Measurements from ENCODE around the gene LIX1.
"Not testable (repeated sequence)": the region's sequence is repeated elsewhere in the genome, so short reads cannot be mapped to it uniquely, and the experiment has no call there.

LIX1 gene

GRCh38 chr5:97141539-97141938, 872 bp downstream of the LIX1 start:
- DNase-seq (ENCODE audit: low read depth in 2 of 2): no peak

DNA sequence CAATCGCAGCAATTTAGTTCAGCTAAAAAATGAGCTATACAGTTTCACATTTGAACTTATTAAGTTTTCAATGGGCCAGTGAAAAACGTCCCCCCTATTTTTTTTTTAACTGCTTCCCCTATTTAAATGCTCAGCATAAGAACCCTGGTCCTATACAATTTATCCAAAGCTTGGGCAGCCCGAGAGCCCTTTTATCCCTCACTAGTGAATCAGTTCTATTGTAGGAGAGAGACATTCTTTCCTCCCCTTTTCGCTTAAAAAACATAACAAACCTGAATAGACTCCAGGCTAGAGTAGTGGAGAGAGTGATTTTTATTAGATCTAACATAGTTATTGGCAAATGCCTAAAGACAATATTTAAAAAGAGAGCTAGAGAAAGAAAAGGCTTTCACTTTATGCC, 1.4 kb downstream of the LIX1 start:
- DNase-seq (ENCODE audit: low read depth in 2 of 2): no peak

GRCh38 chr5:97140250-97140649, 2.2 kb downstream of the LIX1 start:
- not testable (repeated sequence) for DNase-seq (ENCODE audit: low read depth in 2 of 2)

- DNase-seq (ENCODE audit: low read depth in 2 of 2): no peak
These were observed 5.9 kb downstream of the LIX1 start for GRCh38 chr5:97136475-97136874.

- no peak for DNase-seq (ENCODE audit: low read depth in 2 of 2)
These were observed 6.5 kb downstream of the LIX1 start for GRCh38 chr5:97135868-97136267.

DNA sequence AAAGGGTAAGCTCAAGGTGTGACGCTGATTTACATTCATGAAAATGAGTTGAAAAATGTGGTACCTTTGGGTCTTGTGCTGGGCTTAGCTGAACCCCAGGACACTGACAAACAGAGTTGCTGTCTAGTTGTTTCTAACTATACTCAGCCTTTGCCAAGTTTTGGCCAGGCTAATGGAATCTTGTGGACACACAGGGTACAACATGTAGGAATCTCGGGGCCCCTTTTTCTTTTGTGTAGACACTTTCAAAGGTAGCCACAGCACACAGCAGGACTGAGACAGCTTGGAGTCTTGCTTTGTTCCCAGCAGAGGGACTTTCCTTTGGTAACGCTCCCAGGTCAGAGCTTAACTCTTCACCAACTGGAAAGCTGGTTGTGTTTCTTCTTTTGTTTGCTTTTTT, 7.8 kb downstream of the LIX1 start:
- no peak for DNase-seq (ENCODE audit: low read depth in 2 of 2)

DNA sequence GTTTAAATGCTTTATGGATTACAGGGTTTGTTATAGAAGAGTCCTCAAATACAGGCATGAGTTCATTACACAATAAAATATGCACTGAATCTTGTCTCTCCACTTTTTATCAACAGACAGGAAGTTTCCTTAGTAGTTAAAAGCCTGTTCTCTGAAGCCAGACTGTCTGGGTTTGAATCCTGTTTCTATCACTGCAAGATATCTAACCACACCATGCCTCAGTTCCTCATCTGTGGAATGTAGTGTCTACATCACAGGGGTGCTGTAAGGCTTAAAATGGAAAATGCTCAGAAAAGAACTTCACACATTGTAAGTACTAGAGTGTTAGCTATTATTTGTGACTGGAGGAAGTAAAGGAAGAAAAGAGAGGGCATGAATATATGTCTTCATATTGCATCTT, 9.3 kb downstream of the LIX1 start:
- no peak for DNase-seq (ENCODE audit: low read depth in 2 of 2)

DNA sequence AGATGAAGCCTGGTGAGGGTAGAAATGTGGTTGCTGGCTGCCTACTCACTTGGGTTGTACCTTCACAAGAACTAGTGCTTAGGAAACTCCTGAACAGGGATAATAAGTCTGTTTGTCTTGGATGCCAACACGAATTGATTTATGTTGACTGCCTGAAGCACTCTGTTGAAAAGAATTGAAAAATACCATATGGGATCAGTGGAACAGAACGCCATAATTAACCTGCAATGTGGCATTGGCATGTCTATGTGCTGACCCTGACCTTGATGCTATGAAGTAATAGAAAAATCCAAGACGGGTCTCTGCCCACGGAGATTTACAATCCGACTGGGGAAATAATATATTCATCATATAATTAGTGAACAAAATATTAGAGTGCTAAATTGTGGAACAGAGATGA, 10.5 kb downstream of the LIX1 start:
- no peak for DNase-seq (ENCODE audit: low read depth in 2 of 2)

DNA sequence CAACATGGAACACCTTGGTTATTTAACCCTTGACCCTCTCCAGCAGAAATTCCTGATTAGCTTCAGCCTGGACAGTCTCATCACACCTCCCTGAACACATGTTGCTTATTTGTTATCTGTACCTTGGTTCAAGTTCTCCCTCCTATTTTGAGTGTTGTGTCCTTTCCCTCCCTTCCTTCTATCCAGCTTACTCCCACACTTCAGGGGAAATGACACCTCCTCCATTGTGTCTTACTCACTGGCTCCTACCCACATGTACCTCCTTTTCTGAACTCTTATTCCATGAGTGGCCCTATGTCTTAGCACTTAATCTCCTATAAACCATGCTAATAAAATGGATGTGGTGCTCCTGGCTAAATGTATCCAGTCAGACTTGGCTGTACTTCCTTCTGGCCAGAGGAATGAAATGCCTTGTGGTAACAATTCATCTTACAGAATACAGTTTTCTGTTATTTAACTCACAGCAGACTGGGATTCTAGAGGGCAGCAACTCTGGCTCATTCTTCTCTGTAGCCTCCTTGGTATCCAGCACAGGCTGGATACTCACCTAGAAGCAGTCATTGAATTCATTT, 11.2 kb downstream of the LIX1 start:
- no peak for DNase-seq (ENCODE audit: low read depth in 2 of 2)

- no peak for DNase-seq (ENCODE audit: low read depth in 2 of 2)
These were observed 14.7 kb downstream of the LIX1 start for GRCh38 chr5:97127727-97128126.

- no peak for DNase-seq (ENCODE audit: low read depth in 2 of 2)
These were observed 17.2 kb downstream of the LIX1 start for GRCh38 chr5:97125125-97125683.

DNA sequence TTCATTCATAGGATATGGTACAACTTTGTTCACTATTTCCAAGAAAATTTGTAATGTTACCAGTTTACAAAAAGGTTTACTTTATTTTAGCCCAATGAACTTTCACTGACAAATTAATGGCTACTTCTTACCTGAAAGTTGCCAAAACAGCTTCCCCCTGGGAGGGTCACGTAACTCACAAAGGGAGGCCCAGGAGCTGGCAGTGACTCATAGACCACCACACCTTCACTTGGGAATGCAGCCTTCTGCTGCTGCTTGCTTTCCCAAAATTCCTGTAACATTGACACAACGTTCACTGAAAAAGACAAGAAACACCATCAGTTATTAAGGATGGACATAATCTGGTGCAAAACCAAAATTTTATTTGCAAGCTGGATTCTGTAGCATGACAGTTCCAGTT, 18.1 kb downstream of the LIX1 start:
- no peak for DNase-seq (ENCODE audit: low read depth in 2 of 2)

GRCh38 chr5:97121848-97122247, 20.6 kb downstream of the LIX1 start:
- no peak for DNase-seq (ENCODE audit: low read depth in 2 of 2)

DNA sequence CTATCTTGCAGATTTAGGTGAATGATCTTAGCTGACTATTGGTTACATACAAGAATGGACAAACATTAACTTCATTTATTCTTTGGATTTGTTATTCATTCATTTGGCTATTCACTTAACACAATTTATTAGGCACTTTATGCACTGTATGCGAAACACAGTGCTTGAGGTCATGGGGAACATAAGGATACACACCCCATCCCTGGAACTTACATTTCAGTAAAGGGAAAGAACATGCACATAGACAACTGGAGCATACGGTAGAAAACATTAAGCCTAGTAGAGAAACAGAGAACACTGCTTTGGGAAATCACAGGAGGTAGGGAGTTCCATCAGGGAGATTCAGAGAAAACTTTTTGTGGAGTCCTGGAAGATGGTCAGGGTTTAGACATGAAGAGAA, 22.2 kb downstream of the LIX1 start:
- no peak for DNase-seq (ENCODE audit: low read depth in 2 of 2)

GRCh38 chr5:97119007-97119390, 23.4 kb downstream of the LIX1 start:
- DNase-seq (ENCODE audit: low read depth in 2 of 2): no peak

DNA sequence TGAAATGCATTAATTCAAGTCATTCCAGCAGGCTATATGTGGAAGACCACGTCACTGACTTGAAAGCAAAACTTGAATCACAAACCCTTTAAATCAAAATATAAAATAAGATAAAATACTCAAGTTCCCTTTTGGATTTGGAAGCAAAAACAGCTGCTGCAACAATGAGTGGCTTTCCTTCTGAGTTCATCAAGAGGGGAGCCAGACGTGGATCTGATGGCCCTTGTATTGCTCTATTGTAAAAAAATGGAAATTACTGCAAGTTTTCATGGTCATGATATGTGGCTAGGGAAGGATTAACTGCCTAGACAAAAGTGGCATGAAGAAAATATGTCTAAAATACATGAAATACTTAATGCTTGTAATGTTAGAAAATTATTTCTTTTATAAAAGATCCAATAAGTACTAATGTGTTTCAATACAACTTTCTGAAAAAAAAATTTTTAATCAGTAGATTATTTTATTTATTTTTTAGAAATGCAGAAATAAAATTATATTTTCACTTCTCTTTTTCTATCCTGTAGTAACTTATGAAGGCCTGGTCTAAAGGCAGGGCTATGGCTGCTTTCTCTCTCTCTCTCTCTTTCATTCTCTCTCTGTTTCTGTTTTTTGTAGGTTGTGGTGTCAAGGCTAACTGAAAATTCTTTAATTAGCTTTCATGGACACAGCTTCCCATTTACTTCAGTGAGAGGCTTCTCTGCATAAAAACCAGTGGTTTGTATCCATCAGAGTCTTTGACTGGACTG, 24.0 kb downstream of the LIX1 start:
- DNase-seq (ENCODE audit: low read depth in 2 of 2): no peak

GRCh38 chr5:97115932-97116331, 26.5 kb downstream of the LIX1 start:
- DNase-seq (ENCODE audit: low read depth in 2 of 2): no peak

DNA sequence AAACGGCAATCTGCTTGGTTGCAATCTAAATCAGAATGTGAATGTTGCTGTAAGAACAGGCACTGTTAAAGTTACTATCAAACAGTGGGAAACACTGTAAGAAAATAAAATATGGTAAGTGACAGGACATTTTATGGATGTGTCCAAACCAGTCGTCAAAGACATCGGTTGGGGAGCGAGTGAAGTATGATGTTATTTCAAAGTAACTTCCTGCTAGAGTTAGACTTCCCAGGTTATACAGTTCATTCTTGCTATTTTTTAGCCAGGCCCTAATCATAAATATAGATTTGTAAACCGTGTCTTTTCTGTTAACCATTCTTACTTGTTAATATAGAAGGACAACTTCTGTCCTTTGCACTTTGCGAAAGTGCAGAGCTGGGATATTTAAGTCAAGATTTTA, 30.2 kb downstream of the LIX1 start:
- DNase-seq (ENCODE audit: low read depth in 2 of 2): no peak

DNA sequence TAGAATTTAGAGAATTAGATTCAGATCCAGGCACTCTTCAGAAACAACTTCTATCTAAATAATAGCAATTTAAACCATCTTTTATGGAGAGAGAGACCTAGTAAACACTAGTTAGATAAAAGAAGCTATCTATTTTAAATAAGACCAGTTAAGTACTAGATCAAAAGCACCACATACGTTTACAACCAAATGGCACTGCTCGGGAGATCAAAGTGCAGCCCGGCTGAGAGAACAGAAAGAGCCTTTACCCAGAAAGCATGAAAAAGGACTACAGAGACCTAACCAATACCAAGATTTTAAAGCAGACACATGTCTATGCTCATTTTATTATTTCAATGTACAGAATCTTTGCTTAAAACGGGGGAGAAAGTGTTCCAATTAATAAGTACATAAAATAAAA, 30.8 kb downstream of the LIX1 start:
- no peak for DNase-seq (ENCODE audit: low read depth in 2 of 2)

DNA sequence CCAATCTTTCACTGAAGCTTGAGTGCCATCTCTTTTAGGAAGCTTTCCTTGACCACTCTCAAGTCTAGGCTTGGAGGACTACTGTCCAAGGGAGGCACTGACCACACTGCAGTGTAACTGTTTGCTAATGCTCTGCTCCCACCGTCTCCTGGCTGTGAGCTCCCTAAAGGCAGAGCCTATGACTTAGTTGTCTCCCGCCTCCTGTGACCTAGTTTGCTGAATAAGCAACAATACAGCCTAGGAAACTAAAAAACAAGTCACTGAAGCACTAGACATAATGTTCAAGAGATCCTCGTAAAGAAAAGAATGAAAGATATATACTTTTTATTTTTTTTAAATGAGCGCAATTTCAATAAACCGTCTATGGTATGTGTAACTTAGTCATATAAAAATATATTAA, 31.4 kb downstream of the LIX1 start:
- no peak for DNase-seq (ENCODE audit: low read depth in 2 of 2)

DNA sequence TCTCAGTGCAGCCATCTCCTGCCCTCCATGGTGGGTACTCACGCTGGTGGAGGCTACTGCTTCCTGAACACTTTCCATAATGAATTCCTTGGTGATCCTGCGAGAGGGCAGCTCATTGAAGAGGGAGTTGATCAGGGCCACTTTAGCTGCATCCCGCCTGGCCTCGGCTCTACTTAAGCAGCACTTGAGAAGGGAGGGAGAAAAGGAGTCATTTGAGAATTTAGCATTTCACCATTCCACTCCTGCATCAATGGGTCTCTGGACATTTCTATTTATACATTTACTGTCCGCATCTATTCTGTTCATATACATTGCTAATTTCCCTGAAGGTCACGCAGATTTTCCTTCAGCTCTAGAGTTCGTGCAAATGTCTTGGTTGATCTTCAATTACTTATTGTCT, 35.1 kb downstream of the LIX1 start:
- no peak for DNase-seq (ENCODE audit: low read depth in 2 of 2)

DNA sequence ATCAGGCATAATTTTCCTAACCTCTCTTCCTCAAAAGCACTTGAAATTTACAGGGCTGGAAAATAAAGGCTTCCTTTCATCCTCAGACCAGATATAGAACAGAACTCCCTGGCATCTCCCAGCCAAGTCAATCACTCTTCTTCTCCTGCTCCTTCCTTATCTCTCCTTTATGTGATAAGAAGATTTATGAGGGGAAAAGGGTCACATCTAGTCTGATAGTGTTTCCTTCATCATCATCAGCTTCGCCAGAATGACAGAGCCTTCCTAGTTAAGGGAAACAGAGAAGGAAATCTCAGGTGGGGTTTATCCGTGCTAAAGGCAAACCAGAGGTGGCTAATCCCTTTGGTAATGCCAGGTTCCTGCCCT, 36.2 kb downstream of the LIX1 start:
- DNase-seq (ENCODE audit: low read depth in 2 of 2): no peak

- no peak for DNase-seq (ENCODE audit: low read depth in 2 of 2)
These were observed 36.8 kb downstream of the LIX1 start for GRCh38 chr5:97105501-97106215.

All from stimulated activated CD8-positive, alpha-beta memory T cell treated with anti-CD3 and anti-CD28 coated beads, Interleukin-7, amount 100 ng/mL, for 4 hours (primary cell).